H9 (cell line): Measurements from ENCODE around the gene EIF4E1B. TPM values are rescaled to one million over a fixed set of nuclear protein-coding genes. Genes with fewer than 3 reads are reported as not detected.

ENCODE experiments used
- DNase-seq: peaks from one replicate; pipeline ENCODE4 v3.0.0-alpha.2; 2017
- H2AFZ ChIP-seq: one replicate; pipeline ENCODE4 v1.6.1; 2013; ENCODE audit warnings: mild to moderate bottlenecking, low read length, control low read depth, moderate library complexity
- H2AK5ac ChIP-seq: 2 replicates; pipeline ENCODE4 v1.6.1; 2013; ENCODE audit warnings: low read length, control low read depth, mixed read lengths; ENCODE audit not compliant: insufficient read length
- H2BK120ac ChIP-seq: one replicate; pipeline ENCODE4 v1.6.1; 2013; ENCODE audit warnings: low read depth, mild to moderate bottlenecking, low read length, control low read depth, inconsistent platforms; ENCODE audit not compliant: poor library complexity, severe bottlenecking
- H2BK12ac ChIP-seq: 2 replicates; pipeline ENCODE4 v1.6.1; 2013; ENCODE audit warnings: low read length, control low read depth, mixed read lengths, low read depth; ENCODE audit not compliant: insufficient read length
- H2BK15ac ChIP-seq: 2 replicates; pipeline ENCODE4 v1.6.1; 2013; ENCODE audit warnings: low read depth, low read length, control low read depth
- H2BK20ac ChIP-seq: one replicate; pipeline ENCODE4 v1.6.1; 2013; ENCODE audit warnings: low read depth, mild to moderate bottlenecking, low read length, control low read depth, inconsistent platforms; ENCODE audit not compliant: poor library complexity, severe bottlenecking
- H2BK5ac ChIP-seq: 2 replicates; pipeline ENCODE4 v1.6.1; 2013; ENCODE audit warnings: low read length, control low read depth, mixed read lengths; ENCODE audit not compliant: insufficient read length
- H3K14ac ChIP-seq: 2 replicates; pipeline ENCODE4 v1.6.1; 2013; ENCODE audit warnings: low read length, control low read depth; ENCODE audit not compliant: insufficient read depth
- H3K18ac ChIP-seq: 2 replicates; pipeline ENCODE4 v1.6.1; 2013; ENCODE audit warnings: low read depth, mild to moderate bottlenecking, mixed read lengths, low read length, control low read depth; ENCODE audit not compliant: insufficient read length
- H3K23ac ChIP-seq: 2 replicates; pipeline ENCODE4 v1.6.1; 2013; ENCODE audit warnings: low read length, control low read depth, mixed read lengths, low read depth; ENCODE audit not compliant: insufficient read length
- H3K23me2 ChIP-seq: 2 replicates; pipeline ENCODE4 v1.6.1; 2013; ENCODE audit warnings: low read depth, mild to moderate bottlenecking, mixed read lengths, low read length, control low read depth; ENCODE audit not compliant: insufficient read length, poor library complexity, severe bottlenecking
- H3K27ac ChIP-seq: 2 replicates; pipeline ENCODE4 v1.5.1; 2013; ENCODE audit warnings: low read length, control low read depth, mixed read lengths, low read depth; ENCODE audit not compliant: insufficient read length
- H3K27me3 ChIP-seq: 2 replicates; pipeline ENCODE4 v1.6.1; 2013; ENCODE audit warnings: low read length, control low read depth, inconsistent platforms; ENCODE audit not compliant: insufficient read depth
- H3K4ac ChIP-seq: 2 replicates; pipeline ENCODE4 v1.6.1; 2013; ENCODE audit warnings: low read depth, mild to moderate bottlenecking, control low read depth, inconsistent platforms, low read length, moderate library complexity
- H3K4me1 ChIP-seq: 2 replicates; pipeline ENCODE4 v1.6.1; 2013; ENCODE audit warnings: low read length, control low read depth, inconsistent platforms; ENCODE audit not compliant: insufficient read depth
- H3K4me2 ChIP-seq: 2 replicates; pipeline ENCODE4 v1.6.1; 2013; ENCODE audit warnings: low read length, control low read depth, mixed read lengths; ENCODE audit not compliant: insufficient read length, insufficient read depth
- H3K56ac ChIP-seq: 2 replicates; pipeline ENCODE4 v1.6.1; 2013; ENCODE audit warnings: low read depth, mild to moderate bottlenecking, mixed read lengths, low read length, control low read depth; ENCODE audit not compliant: insufficient read length
- H3K79me1 ChIP-seq: 2 replicates; pipeline ENCODE4 v1.6.1; 2013; ENCODE audit warnings: low read depth, mild to moderate bottlenecking, moderate library complexity, low read length, control low read depth, inconsistent platforms; ENCODE audit not compliant: insufficient read depth, poor library complexity, severe bottlenecking
- H3K79me2 ChIP-seq: 2 replicates; pipeline ENCODE4 v1.6.1; 2013; ENCODE audit warnings: low read length, control low read depth, inconsistent platforms; ENCODE audit not compliant: insufficient read depth
- H3K9ac ChIP-seq: 2 replicates; pipeline ENCODE4 v1.6.1; 2013; ENCODE audit warnings: low read length, control low read depth, mixed read lengths; ENCODE audit not compliant: insufficient read length; ENCODE audit errors: extremely low read depth
- H3K9me3 ChIP-seq: one replicate; pipeline ENCODE4 v1.6.1; 2013; ENCODE audit warnings: low read depth, low read length, inconsistent platforms; ENCODE audit not compliant: control insufficient read depth
- H3T11ph ChIP-seq: one replicate; pipeline ENCODE4 v1.6.1; 2013; ENCODE audit warnings: mild to moderate bottlenecking, low read length, control low read depth, inconsistent platforms
- H4K20me1 ChIP-seq: one replicate; pipeline ENCODE4 v1.6.1; 2013; ENCODE audit not compliant: control insufficient read depth, insufficient read length, insufficient read depth
- H4K5ac ChIP-seq: 2 replicates; pipeline ENCODE4 v1.6.1; 2013; ENCODE audit warnings: low read depth, mild to moderate bottlenecking, mixed read lengths, low read length, control low read depth; ENCODE audit not compliant: insufficient read length
- H4K8ac ChIP-seq: replicated peaks from 2 replicates; pipeline ENCODE4 v1.6.1; 2013; ENCODE audit warnings: low read length, control low read depth, mixed read lengths, low read depth; ENCODE audit not compliant: insufficient read length
- H4K91ac ChIP-seq: 2 replicates; pipeline ENCODE4 v1.6.1; 2013; ENCODE audit warnings: low read depth, mild to moderate bottlenecking, moderate library complexity, mixed read lengths, low read length, control low read depth; ENCODE audit not compliant: insufficient read length
- H3K27ac Mint-ChIP-seq, 3 experiments: 2 replicates in 2 of 3; 3 replicates in 1 of 3; pipeline ENCODE4 v1.8.0; 2020 to 2021; ENCODE audit warnings: mixed read lengths in 3 of 3, mild to moderate bottlenecking in 1 of 3, moderate library complexity in 1 of 3
- H3K27me3 Mint-ChIP-seq: 2 replicates; pipeline ENCODE4 v1.8.0; 2021; ENCODE audit warnings: low read depth, mild to moderate bottlenecking, moderate library complexity, mixed read lengths
- H3K36me3 Mint-ChIP-seq, 3 experiments: 2 replicates in 2 of 3; 3 replicates in 1 of 3; pipeline ENCODE4 v1.8.0; 2020 to 2021; ENCODE audit warnings: low read depth in 3 of 3, mixed read lengths in 3 of 3; ENCODE audit not compliant: insufficient read depth in 1 of 3
- H3K4me1 Mint-ChIP-seq, 2 experiments: 2 replicates each; pipeline ENCODE4 v1.8.0; 2020; ENCODE audit warnings: mixed read lengths in 2 of 2
- H3K4me3 Mint-ChIP-seq, 2 experiments: 2 replicates in 1 of 2; 3 replicates in 1 of 2; pipeline ENCODE4 v1.8.0; 2020 to 2021; ENCODE audit warnings: mild to moderate bottlenecking in 2 of 2, mixed read lengths in 2 of 2, moderate library complexity in 1 of 2
- H3K9me3 Mint-ChIP-seq, 2 experiments: 2 replicates in 1 of 2; 3 replicates in 1 of 2; pipeline ENCODE4 v1.8.0; 2020; ENCODE audit warnings: mild to moderate bottlenecking in 2 of 2, mixed read lengths in 2 of 2, moderate library complexity in 1 of 2
- CTCF ChIP-seq: fragments of 200-600 bp; sonication (generic); conservative IDR thresholded peaks from 3 replicates; pipeline ENCODE4 v1.8.0; 2021; ENCODE audit warnings: antibody characterized with exemption, mild to moderate bottlenecking
- WGBS: extraction: QIAGEN DNeasy Blood & Tissue Kit; methylation state at CpG from one replicate; pipeline ENCODE4 v1.1.7; 2013; ENCODE audit warnings: missing lambda C conversion rate, low lambda C conversion rate, mixed read lengths; ENCODE audit not compliant: insufficient read length; ENCODE audit errors: extremely low coverage; 5-methylcytosine and 5-hydroxymethylcytosine counted together
- total RNA-seq: library from RNA; stranded (reverse); gene quantifications from 2 replicates; pipeline ENCODE4 v1.2.1, GENCODE V29; 2021

The EIF4E1B gene
- total RNA-seq, 1 experiment from 2014 or later = 1.3 TPM

GRCh38 chr5:176643491-176644219 lies 13.2 kb downstream of the EIF4E1B start:
- H4K8ac ChIP-seq = no peak overlapping the region
- H3K27ac Mint-ChIP-seq = peak overlapping the region in 2 of 3 experiments; percentile 57 to 88; a peak in 4 of 7 replicates
- TF ChIP-seq CTCF = no peak

More at GRCh38 chr5:176643491-176644219, 13.2 kb downstream of the EIF4E1B start:
- Histone ChIP-seq H3K56ac (no peak overlapping the region), H3K79me2 (no peaks in the 10 kb centered on the region), H2BK120ac (no peak overlapping the region), H3K9ac (no peak overlapping the region), H3K27me3 (no peaks in the 10 kb centered on the region), H3T11ph (no peak overlapping the region), H3K23ac (no peak overlapping the region), H4K91ac (no peak overlapping the region), H2BK12ac (no peak overlapping the region), H3K14ac (no peak overlapping the region), H2BK15ac (no peak overlapping the region), H2AK5ac (no peak overlapping the region), H4K5ac (no peak overlapping the region), H3K4me1 (no peaks in the 10 kb centered on the region; the same call in 1 of the 2 replicates), H4K20me1 (no peaks in the 10 kb centered on the region), H3K23me2 (peaks cover 10% of the 10 kb centered on the region), H3K9me3 (no peaks in the 10 kb centered on the region), H3K79me1 (no peaks in the 10 kb centered on the region), H2BK20ac (no peak overlapping the region), H3K18ac (no peak overlapping the region), H3K27ac (no peak overlapping the region), H2AFZ (no peak overlapping the region), H3K4me2 (no peak overlapping the region), H3K4ac (no peak overlapping the region), H2BK5ac (no peak overlapping the region)
- WGBS = no CpG with 5 or more reads among the region's 11 CpGs
- DNase-seq = no peak
- no peaks in the 10 kb centered on the region for H3K9me3 Mint-ChIP-seq
- H3K4me3 Mint-ChIP-seq = 0 out of 5 replicates have a peak overlapping the region, but pooled peaks of 1 of the 2 experiments have one; percentile 53
- peaks cover 46 to 62% of the 10 kb centered on the region in 2 experiments for H3K4me1 Mint-ChIP-seq
- H3K27me3 Mint-ChIP-seq = peaks cover 6% of the 10 kb centered on the region
- H3K36me3 Mint-ChIP-seq = no peaks in the 10 kb centered on the region; a peak in 1 of 7 replicates
